ENCODE data around the gene MAGOH.

Gene MAGOH

GRCh38 chr1:53265581-53265980 is 27.3 kb upstream of the MAGOH start:
- Histone ChIP-seq H3K27me3 (ENCODE audit: insufficient read depth, poor library complexity, severe bottlenecking) (no peaks in the 10 kb centered on the region), H3K36me3 (ENCODE audit: low read depth) (peaks cover 79% of the 10 kb centered on the region), H3K4me3 (ENCODE audit: severe bottlenecking) (no peak overlapping the region), H3K27ac (ENCODE audit: poor library complexity, severe bottlenecking) (no peak overlapping the region), H3K9me3 (ENCODE audit: severe bottlenecking) (no peaks in the 10 kb centered on the region), H3K4me1 (ENCODE audit: insufficient read depth, poor library complexity, severe bottlenecking) (no peaks in the 10 kb centered on the region)
- no peak for ATAC-seq (ENCODE audit: low read depth)
- no peak for DNase-seq (ENCODE audit: low spot score)
- TF ChIP-seq CTCF (IDR thresholded peaks at IDR 0.05; ENCODE audit: poor library complexity, severe bottlenecking) = no peak

GRCh38 chr1:53264048-53264447 is 25.7 kb upstream of the MAGOH start:
- Histone ChIP-seq H3K9me3 (ENCODE audit: severe bottlenecking) (no peaks in the 10 kb centered on the region), H3K36me3 (ENCODE audit: low read depth) (peaks cover 84% of the 10 kb centered on the region), H3K27me3 (ENCODE audit: insufficient read depth, poor library complexity, severe bottlenecking) (no peaks in the 10 kb centered on the region), H3K4me3 (ENCODE audit: severe bottlenecking) (no peak overlapping the region), H3K27ac (ENCODE audit: poor library complexity, severe bottlenecking) (no peak overlapping the region), H3K4me1 (ENCODE audit: insufficient read depth, poor library complexity, severe bottlenecking) (no peaks in the 10 kb centered on the region)
- ATAC-seq (ENCODE audit: low read depth) (no peak), DNase-seq (ENCODE audit: low spot score) (no peak)
- TF ChIP-seq CTCF (IDR thresholded peaks at IDR 0.05; ENCODE audit: poor library complexity, severe bottlenecking) = no peak

- H3K27ac ChIP-seq (ENCODE audit: poor library complexity, severe bottlenecking) = no peak overlapping the region
- peaks cover 91% of the 10 kb centered on the region for H3K36me3 ChIP-seq (ENCODE audit: low read depth)
- DNase-seq (ENCODE audit: low spot score) (no peak), ATAC-seq (ENCODE audit: low read depth) (no peak)
- no peak for TF ChIP-seq CTCF (IDR thresholded peaks at IDR 0.05; ENCODE audit: poor library complexity, severe bottlenecking)
- H3K4me1 ChIP-seq (ENCODE audit: insufficient read depth, poor library complexity, severe bottlenecking) = no peaks in the 10 kb centered on the region
- no peaks in the 10 kb centered on the region for H3K27me3 ChIP-seq (ENCODE audit: insufficient read depth, poor library complexity, severe bottlenecking)
- H3K4me3 ChIP-seq (ENCODE audit: severe bottlenecking) = no peak overlapping the region
- no peaks in the 10 kb centered on the region for H3K9me3 ChIP-seq (ENCODE audit: severe bottlenecking)
Observed at GRCh38 chr1:53262000-53262399, 23.7 kb upstream of the MAGOH start.

- Histone ChIP-seq H3K27me3 (ENCODE audit: insufficient read depth, poor library complexity, severe bottlenecking) (no peaks in the 10 kb centered on the region), H3K4me3 (ENCODE audit: severe bottlenecking) (no peak overlapping the region), H3K27ac (ENCODE audit: poor library complexity, severe bottlenecking) (no peak overlapping the region), H3K9me3 (ENCODE audit: severe bottlenecking) (no peaks in the 10 kb centered on the region), H3K4me1 (ENCODE audit: insufficient read depth, poor library complexity, severe bottlenecking) (no peaks in the 10 kb centered on the region), H3K36me3 (ENCODE audit: low read depth) (peaks cover 90% of the 10 kb centered on the region)
- TF ChIP-seq CTCF (IDR thresholded peaks at IDR 0.05; ENCODE audit: poor library complexity, severe bottlenecking) = no peak
- no peak for DNase-seq (ENCODE audit: low spot score)
- ATAC-seq (ENCODE audit: low read depth) = no peak
Observed at GRCh38 chr1:53260631-53261247, 22.4 kb upstream of the MAGOH start.

GRCh38 chr1:53259932-53260331 is 21.6 kb upstream of the MAGOH start:
- H3K4me1 ChIP-seq (ENCODE audit: insufficient read depth, poor library complexity, severe bottlenecking) = no peaks in the 10 kb centered on the region
- no peak overlapping the region for H3K4me3 ChIP-seq (ENCODE audit: severe bottlenecking)
- no peaks in the 10 kb centered on the region for H3K27me3 ChIP-seq (ENCODE audit: insufficient read depth, poor library complexity, severe bottlenecking)
- peaks cover 90% of the 10 kb centered on the region for H3K36me3 ChIP-seq (ENCODE audit: low read depth)
- TF ChIP-seq CTCF (IDR thresholded peaks at IDR 0.05; ENCODE audit: poor library complexity, severe bottlenecking) = no peak
- H3K9me3 ChIP-seq (ENCODE audit: severe bottlenecking) = no peaks in the 10 kb centered on the region
- no peak overlapping the region for H3K27ac ChIP-seq (ENCODE audit: poor library complexity, severe bottlenecking)
- no peak for DNase-seq (ENCODE audit: low spot score)
- no peak for ATAC-seq (ENCODE audit: low read depth)
